Endothelial cell of umbilical vein (primary cell): ENCODE results near the gene FREM3. TPM values are rescaled to one million over a fixed set of nuclear protein-coding genes. Genes with fewer than 3 reads are reported as not detected.

Experiments
- BruUV-seq: library from RNA; stranded (reverse); fragments of 400-500 nt; replicated peaks from 2 replicates; lab custom pipeline; 2021; lab: Mats Ljungman, UMichigan
- CTCF ChIA-PET: fragments of 300-600, 350-600 bp; sonication (Branson Sonifier 250); formaldehyde crosslinking; loops from one replicate; lab custom pipeline; 2021; ENCODE audit warnings: antibody characterized with exemption, inconsistent platforms; lab: Charles Lee
- POLR2A ChIA-PET: fragments of 300-600, 350-600 bp; sonication (Branson Sonifier 250); formaldehyde crosslinking; loops from one replicate; lab custom pipeline; 2021; ENCODE audit warnings: antibody characterized with exemption, inconsistent platforms; lab: Charles Lee
- DNase-seq: peaks from one replicate; pipeline ENCODE4 v3.0.0-alpha.2; 2011; ENCODE audit warnings: low read depth, low spot score
- FAIRE-seq: peaks from 2 replicates; lab custom pipeline; 2011; peaks lifted over from hg19 to GRCh38; lab: Jason Lieb, UNC
- H2AFZ ChIP-seq: 2 replicates; pipeline ENCODE4 v1.6.0; 2012; ENCODE audit warnings: low read depth, low read length, control low read depth, inconsistent platforms
- H3K27ac ChIP-seq: 2 replicates; pipeline ENCODE4 v1.5.1; 2011; ENCODE audit warnings: low read depth, mild to moderate bottlenecking, control low read depth, low read length, moderate library complexity; ENCODE audit not compliant: insufficient read depth
- H3K27me3 ChIP-seq, 2 experiments: 2 replicates each; pipeline versions ENCODE4 v1.6.0 to v1.6.1; 2011; ENCODE audit warnings: low read length in 2 of 2, mixed read lengths in 1 of 2; ENCODE audit not compliant: control insufficient read depth in 2 of 2, insufficient read depth in 2 of 2
- H3K36me3 ChIP-seq, 2 experiments: 2 replicates in 1 of 2; 3 replicates in 1 of 2; pipeline ENCODE4 v1.5.1; 2011; ENCODE audit warnings: low read length in 2 of 2, mild to moderate bottlenecking in 1 of 2, moderate library complexity in 1 of 2; ENCODE audit not compliant: control insufficient read depth in 2 of 2, insufficient read depth in 2 of 2; ENCODE audit errors: extremely low read depth in 1 of 2
- H3K4me1 ChIP-seq: 3 replicates; pipeline ENCODE4 v1.5.1; 2011; ENCODE audit warnings: mild to moderate bottlenecking, low read length; ENCODE audit not compliant: control insufficient read depth, insufficient read depth; ENCODE audit errors: extremely low read depth
- H3K4me2 ChIP-seq: 2 replicates; pipeline ENCODE4 v1.6.1; 2011; ENCODE audit warnings: low read length, control low read depth, mixed read lengths; ENCODE audit not compliant: insufficient read depth
- H3K4me3 ChIP-seq, 3 experiments: fragments of 200-600 bp in 1 of 3; sonication (generic), shearing (Covaris generic) in 1 of 3; replicated peaks in 1 of 3; 2 replicates each; pipeline ENCODE4 v1.5.1; 2011 to 2016; ENCODE audit warnings: control low read depth in 3 of 3, low read length in 3 of 3, mild to moderate bottlenecking in 2 of 3, inconsistent platforms in 1 of 3, low read depth in 1 of 3, moderate library complexity in 1 of 3; ENCODE audit not compliant: insufficient read depth in 1 of 3
- H3K79me2 ChIP-seq: 2 replicates; pipeline ENCODE4 v1.6.0; 2012; ENCODE audit warnings: low read length, inconsistent platforms; ENCODE audit not compliant: control insufficient read depth, insufficient read depth
- H3K9ac ChIP-seq: replicated peaks from 2 replicates; pipeline ENCODE3; 2011; ENCODE audit warnings: low read length, control low read depth; ENCODE audit not compliant: insufficient read depth; ENCODE audit errors: extremely low read depth
- H3K9me1 ChIP-seq: replicated peaks from 3 replicates; pipeline ENCODE4 v1.6.0; 2011; ENCODE audit warnings: mild to moderate bottlenecking, low read length; ENCODE audit not compliant: control insufficient read depth, insufficient read depth; ENCODE audit errors: extremely low read depth
- H3K9me3 ChIP-seq: replicated peaks from 2 replicates; pipeline ENCODE4 v1.5.1; 2012; ENCODE audit warnings: low read length, inconsistent platforms; ENCODE audit not compliant: control insufficient read depth, insufficient read depth
- H4K20me1 ChIP-seq: replicated peaks from 2 replicates; pipeline ENCODE3; 2011; ENCODE audit warnings: mild to moderate bottlenecking, low read length; ENCODE audit not compliant: control insufficient read depth, insufficient read depth; ENCODE audit errors: extremely low read depth
- CTCF ChIP-seq, 2 donors: IDR thresholded peaks; 1 replicate in 1 of 2; 2 replicates in 1 of 2; pipeline ENCODE4 v1.5.1; 2011; ENCODE audit warnings: low read length in 2 of 2, mild to moderate bottlenecking in 2 of 2, moderate library complexity in 2 of 2, control low read depth in 1 of 2, inconsistent platforms in 1 of 2, low read depth in 1 of 2; ENCODE audit not compliant: insufficient read depth in 1 of 2; ENCODE audit errors: extremely low read depth in 1 of 2
- EZH2 ChIP-seq: IDR thresholded peaks from 2 replicates; pipeline ENCODE4 v1.6.1; 2012; ENCODE audit warnings: borderline replicate concordance, low read depth, mild to moderate bottlenecking, moderate library complexity, low read length, inconsistent platforms; ENCODE audit not compliant: severe bottlenecking
- FOS ChIP-seq: IDR thresholded peaks from 2 replicates; pipeline ENCODE4 v1.6.1; 2011; ENCODE audit warnings: mild to moderate bottlenecking, low read length, moderate library complexity, borderline replicate concordance; ENCODE audit not compliant: insufficient read depth
- GATA2 ChIP-seq: IDR thresholded peaks from 2 replicates; pipeline ENCODE4 v1.7.0; 2011; ENCODE audit warnings: low read depth, mild to moderate bottlenecking, moderate library complexity, mixed read lengths, low read length; ENCODE audit not compliant: insufficient read length, insufficient read depth
- JUN ChIP-seq: IDR thresholded peaks from 2 replicates; pipeline ENCODE4 v1.6.1; 2011; ENCODE audit warnings: borderline replicate concordance, low read depth; ENCODE audit not compliant: insufficient read length, insufficient read depth
- MAX ChIP-seq: IDR thresholded peaks from 2 replicates; pipeline ENCODE4 v1.6.1; 2011; ENCODE audit not compliant: insufficient read depth, insufficient read length
- MYC ChIP-seq: IDR thresholded peaks from one replicate; pipeline ENCODE4 v1.6.1; 2011; ENCODE audit warnings: mild to moderate bottlenecking, low read depth, low read length
- POLR2A ChIP-seq: IDR thresholded peaks from 2 replicates; pipeline ENCODE4 v1.6.1; 2012; ENCODE audit warnings: low read depth, mild to moderate bottlenecking, control low read depth, low read length
- POLR2AphosphoS5 ChIP-seq: IDR thresholded peaks from 2 replicates; pipeline ENCODE4 v1.6.1; 2012; ENCODE audit warnings: low read depth, mild to moderate bottlenecking, control low read depth, low read length, moderate library complexity; ENCODE audit not compliant: insufficient read depth
- dilution Hi-C: fragments of 300-500 bp; cut with MboI; formaldehyde crosslinking; loops from one replicate; pipeline ENCODE4 v1.15.0; 2019; ENCODE audit warnings: low sequenced_read_pairs; ENCODE audit not compliant: extremely low pct_ligation_motif_present
- intact Hi-C: fragments of 100-400 bp; cut with micrococcal nuclease; formaldehyde crosslinking; loops from one replicate; pipeline ENCODE4 v1.10.0; 2022
- polyA plus RNA-seq, 4 experiments: library from polyadenylated mRNA; depleted of rRNA in 3 of 4; stranded (reverse) in 3 of 4; unstranded in 1 of 4; fragments of >200 nt; gene quantifications; 2 replicates each; pipeline versions ENCODE4 v1.2.1 to v1.2.3, GENCODE V29; 2011 to 2012; ENCODE audit warnings: missing spikeins in 1 of 4
- total RNA-seq: library from RNA; stranded (reverse); gene quantifications from 2 replicates; pipeline ENCODE4 v1.2.3, GENCODE V29; 2021

The FREM3 gene
- total and polyA plus RNA-seq, 2 donors (not counting 3 experiments of a cell fraction or from before 2014, with no cell fraction given), result 0.04 to 0.08 TPM

- Histone ChIP-seq H3K9me3 (no peaks in the 10 kb centered on the region), H3K27ac (no peak overlapping the region), H2AFZ (peak overlapping the region; percentile 87), H3K4me3 (no peak overlapping the region), H3K27me3 (no peaks in the 10 kb centered on the region), H3K4me1 (peaks cover 4% of the 10 kb centered on the region), H4K20me1 (no peaks in the 10 kb centered on the region), H3K36me3 (peaks cover 2 to 4% of the 10 kb centered on the region in 2 experiments), H3K79me2 (no peaks in the 10 kb centered on the region), H3K9ac (no peak overlapping the region), H3K4me2 (no peak overlapping the region), H3K9me1 (no peaks in the 10 kb centered on the region)
- ChIA-PET CTCF (interaction anchor here (0.5 to 3.4 kb wide), 9 partner anchors 11 to 423 kb away, joined by 3 to 30 read pairs (median 4); no protein-coding TSS in a partner anchor), POLR2A (no interaction called here)
- FAIRE-seq (no peak), DNase-seq (peak; percentile 4)
- TF ChIP-seq MAX (no peak), POLR2A (no peak), JUN (no peak), MYC (no peak), CTCF (IDR thresholded peaks at IDR 0.05; ENCODE audit: extremely low read depth in 1 of 2, insufficient read depth in 1 of 2, low read depth in 1 of 2, low read length in 2 of 2) (no peak), EZH2 (no peak), POLR2AphosphoS5 (no peak), FOS (no peak), GATA2 (no peak)
- intact Hi-C loops, result loop anchor here (5.0 kb wide), 1 partner anchor 164 kb away; no protein-coding TSS in a partner anchor
- dilution Hi-C loops, result no loop called here
- no TSS peak for BruUV-seq
Measured at GRCh38 chr4:143558286-143558685, 142.2 kb downstream of the FREM3 start.
